PC-9 (cell line): ENCODE results near the gene ITIH2. TPM values are rescaled to one million over a fixed set of nuclear protein-coding genes. Genes with fewer than 3 reads are reported as not detected.

ENCODE experiments used
- BruUV-seq: library from RNA; stranded (reverse); fragments of 400-500 nt; replicated peaks from 2 replicates; lab custom pipeline; 2021; lab: Mats Ljungman, UMichigan
- CTCF ChIA-PET: fragments of 300-600 bp; sonication (Branson Sonifier 250); formaldehyde crosslinking; loops from one replicate; lab custom pipeline; 2022; ENCODE audit warnings: antibody characterized with exemption; lab: Charles Lee
- POLR2A ChIA-PET: fragments of 300-600 bp; sonication (Branson Sonifier 250); formaldehyde crosslinking; loops from one replicate; lab custom pipeline; 2022; ENCODE audit warnings: antibody characterized with exemption; ENCODE audit not compliant: unreplicated experiment; lab: Charles Lee
- DNase-seq, 2 experiments: peaks; one replicate each; pipeline versions ENCODE4 v3.0.0 to v3.0.0-alpha.2; 2015 to 2022; ENCODE audit warnings: mixed read lengths in 1 of 2
- H2AFZ ChIP-seq: fragments of 200-600 bp; sonication (generic); 2 replicates; pipeline ENCODE4 v1.8.1; 2017; ENCODE audit warnings: antibody characterized with exemption
- H3F3A ChIP-seq: fragments of 200-600 bp; sonication (generic); 2 replicates; pipeline ENCODE4 v1.8.1; 2017; ENCODE audit warnings: antibody characterized with exemption, mild to moderate bottlenecking, low read depth; ENCODE audit not compliant: insufficient read depth
- H3K27ac ChIP-seq: fragments of 200-600 bp; sonication (generic); 2 replicates; pipeline ENCODE4 v1.6.1; 2016; ENCODE audit warnings: mixed run types
- H3K27me3 ChIP-seq: fragments of 200-600 bp; sonication (generic); 2 replicates; pipeline ENCODE4 v1.6.1; 2016; ENCODE audit warnings: low read depth, mixed run types; ENCODE audit not compliant: insufficient read depth
- H3K36me3 ChIP-seq: fragments of 200-600 bp; sonication (generic); 2 replicates; pipeline ENCODE4 v1.6.1; 2016; ENCODE audit warnings: low read depth, mixed run types
- H3K4me1 ChIP-seq: fragments of 200-600 bp; sonication (generic); replicated peaks from 2 replicates; pipeline ENCODE4 v1.6.1; 2016; ENCODE audit warnings: mixed run types; ENCODE audit not compliant: insufficient read depth
- H3K4me2 ChIP-seq: fragments of 200-600 bp; sonication (generic); 2 replicates; pipeline ENCODE4 v1.6.1; 2017; ENCODE audit warnings: mixed run types
- H3K4me3 ChIP-seq: fragments of 200-600 bp; sonication (generic); 2 replicates; pipeline ENCODE4 v1.6.1; 2016; ENCODE audit warnings: mixed run types
- H3K79me2 ChIP-seq: fragments of 200-600 bp; sonication (generic); 2 replicates; pipeline ENCODE4 v1.6.1; 2017; ENCODE audit warnings: low read depth, mixed run types
- H3K9me2 ChIP-seq: fragments of 200-600 bp; sonication (generic); 2 replicates; pipeline ENCODE4 v1.8.1; 2017; ENCODE audit warnings: mild to moderate bottlenecking; ENCODE audit not compliant: insufficient read depth
- H3K9me3 ChIP-seq: fragments of 200-600 bp; sonication (generic); 2 replicates; pipeline ENCODE4 v1.8.1; 2016; ENCODE audit warnings: low read depth; ENCODE audit not compliant: insufficient read depth
- H4K20me1 ChIP-seq: fragments of 200-600 bp; sonication (generic); 2 replicates; pipeline ENCODE4 v1.8.1; 2017; ENCODE audit not compliant: insufficient read depth
- EZH2 ChIP-seq: fragments of 200-600 bp; sonication (generic); IDR thresholded peaks from 2 replicates; pipeline ENCODE4 v1.8.0; 2017; ENCODE audit warnings: antibody characterized with exemption, low read depth
- intact Hi-C: fragments of 100-400 bp; cut with micrococcal nuclease; formaldehyde crosslinking; loops from one replicate; pipeline ENCODE4 v1.10.0; 2022; ENCODE audit not compliant: unreplicated experiment
- total RNA-seq: library from RNA; stranded (reverse); gene quantifications from 2 replicates; pipeline ENCODE4 v1.2.3, GENCODE V29; 2021
- TF ChIP-seq, protein P1 (sequence below): fragments of 200-600 bp; sonication (generic); conservative IDR thresholded peaks from 2 replicates; pipeline ENCODE4 v1.6.1; 2017; ENCODE audit warnings: mixed run types, antibody characterized with exemption, mild to moderate bottlenecking, moderate library complexity

ITIH2 gene
- total RNA-seq, 1 experiment from 2014 or later, result not detected

GRCh38 chr10:7794251-7795026, 91.3 kb downstream of the ITIH2 start:
- H3K4me1 ChIP-seq, result peaks cover 7% of the 10 kb centered on the region
- TF ChIP-seq, protein P1, sequence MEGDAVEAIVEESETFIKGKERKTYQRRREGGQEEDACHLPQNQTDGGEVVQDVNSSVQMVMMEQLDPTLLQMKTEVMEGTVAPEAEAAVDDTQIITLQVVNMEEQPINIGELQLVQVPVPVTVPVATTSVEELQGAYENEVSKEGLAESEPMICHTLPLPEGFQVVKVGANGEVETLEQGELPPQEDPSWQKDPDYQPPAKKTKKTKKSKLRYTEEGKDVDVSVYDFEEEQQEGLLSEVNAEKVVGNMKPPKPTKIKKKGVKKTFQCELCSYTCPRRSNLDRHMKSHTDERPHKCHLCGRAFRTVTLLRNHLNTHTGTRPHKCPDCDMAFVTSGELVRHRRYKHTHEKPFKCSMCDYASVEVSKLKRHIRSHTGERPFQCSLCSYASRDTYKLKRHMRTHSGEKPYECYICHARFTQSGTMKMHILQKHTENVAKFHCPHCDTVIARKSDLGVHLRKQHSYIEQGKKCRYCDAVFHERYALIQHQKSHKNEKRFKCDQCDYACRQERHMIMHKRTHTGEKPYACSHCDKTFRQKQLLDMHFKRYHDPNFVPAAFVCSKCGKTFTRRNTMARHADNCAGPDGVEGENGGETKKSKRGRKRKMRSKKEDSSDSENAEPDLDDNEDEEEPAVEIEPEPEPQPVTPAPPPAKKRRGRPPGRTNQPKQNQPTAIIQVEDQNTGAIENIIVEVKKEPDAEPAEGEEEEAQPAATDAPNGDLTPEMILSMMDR, result no peak
- DNase-seq, result no peak
- BruUV-seq, result no TSS peak
- H3F3A ChIP-seq, result no peaks in the 10 kb centered on the region
- H3K9me2 ChIP-seq, result no peaks in the 10 kb centered on the region
- H3K4me3 ChIP-seq, result no peak overlapping the region
- peaks cover 12% of the 10 kb centered on the region for H3K36me3 ChIP-seq
- no peak overlapping the region for H3K4me2 ChIP-seq
- H3K9me3 ChIP-seq, result no peaks in the 10 kb centered on the region
- intact Hi-C loops, result no loop called here
- no peak overlapping the region for H3K27ac ChIP-seq
- peaks cover 61% of the 10 kb centered on the region for H3K79me2 ChIP-seq
- ChIA-PET POLR2A (no interaction called here), CTCF (no interaction called here)
- no peaks in the 10 kb centered on the region for H3K27me3 ChIP-seq
- no peak overlapping the region for H2AFZ ChIP-seq
- H4K20me1 ChIP-seq, result peaks cover 30% of the 10 kb centered on the region

DNA sequence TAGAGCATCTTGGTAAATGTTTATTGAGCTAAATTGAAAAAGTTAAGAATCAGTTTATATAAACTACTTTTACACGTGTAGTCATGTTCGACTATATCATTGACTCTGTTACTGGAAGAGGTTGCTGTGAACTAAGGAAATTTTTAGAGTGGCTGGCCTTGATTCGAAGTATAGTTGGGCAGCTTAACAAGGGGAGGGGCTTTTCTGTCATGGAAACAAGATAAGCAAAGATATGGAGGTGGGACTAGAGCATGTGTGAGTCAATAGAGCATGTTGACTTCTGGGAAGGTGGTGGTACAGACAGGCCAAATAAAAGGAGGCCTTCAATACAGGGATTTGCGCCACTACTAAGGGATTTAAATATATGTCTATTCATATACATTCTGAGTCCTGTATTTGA, 92.5 kb downstream of the ITIH2 start:
- BruUV-seq, result no TSS peak
- Histone ChIP-seq H3K9me3 (no peaks in the 10 kb centered on the region), H3K4me3 (no peak overlapping the region), H3K27me3 (no peaks in the 10 kb centered on the region), H2AFZ (no peak overlapping the region), H3K27ac (no peak overlapping the region), H3K36me3 (peaks cover 15% of the 10 kb centered on the region), H3K79me2 (peaks cover 50% of the 10 kb centered on the region), H3F3A (no peaks in the 10 kb centered on the region), H4K20me1 (peaks cover 25% of the 10 kb centered on the region), H3K4me2 (no peak overlapping the region), H3K9me2 (no peaks in the 10 kb centered on the region), H3K4me1 (no peaks in the 10 kb centered on the region)
- intact Hi-C loops, result no loop called here
- ChIA-PET CTCF (interaction anchor here (0.7 kb wide), 1 partner anchor 1808 kb away, joined by 4 read pairs; no protein-coding TSS in a partner anchor), POLR2A (no interaction called here)
- TF ChIP-seq, protein P1, result no peak
- no peak for TF ChIP-seq EZH2
- DNase-seq, result no peak

- DNase-seq, result peak in 1 of 2 experiments; percentile 66
- peaks cover 26% of the 10 kb centered on the region for H4K20me1 ChIP-seq
- ChIA-PET POLR2A (interaction anchor here (0.6 to 0.7 kb wide), 2 partner anchors 8 to 365 kb away, joined by 3 to 7 read pairs; no protein-coding TSS in a partner anchor), CTCF (no interaction called here)
- H3K4me3 ChIP-seq, result no peak overlapping the region
- peaks cover 25% of the 10 kb centered on the region for H3K36me3 ChIP-seq
- H3K4me2 ChIP-seq, result no peak overlapping the region
- intact Hi-C loops, result loop anchor here (1.0 kb wide), 1 partner anchor 8 kb away; no protein-coding TSS in a partner anchor
- no peak overlapping the region for H3K27ac ChIP-seq
- TF ChIP-seq, protein P1, result no peak
- TF ChIP-seq EZH2, result no peak
- no peak overlapping the region for H2AFZ ChIP-seq
- H3K27me3 ChIP-seq, result no peaks in the 10 kb centered on the region
- H3F3A ChIP-seq, result no peaks in the 10 kb centered on the region
- peaks cover 30% of the 10 kb centered on the region for H3K79me2 ChIP-seq
- no peaks in the 10 kb centered on the region for H3K9me2 ChIP-seq
- no peaks in the 10 kb centered on the region for H3K4me1 ChIP-seq
- H3K9me3 ChIP-seq, result no peaks in the 10 kb centered on the region
- BruUV-seq, result no TSS peak
These were observed 94.5 kb downstream of the ITIH2 start for GRCh38 chr10:7797582-7797981.

Other genes starting within 250 kb of the ITIH2 start
- not detected in 2 replicates for gene ITIH5, start 36.4 kb upstream of the ITIH2 start, total RNA-seq
- 7.5 and 10.4 TPM in 2 replicates for gene KIN, start 84.7 kb downstream of the ITIH2 start, total RNA-seq
- gene ATP5F1C, start 84.9 kb downstream of the ITIH2 start, total RNA-seq, result 282 and 284 TPM in 2 replicates
- gene TAF3, start 115.2 kb downstream of the ITIH2 start, total RNA-seq, result 7.2 and 7.7 TPM in 2 replicates